Activated T-helper 9 cell treated with anti-CD3 and anti-CD28 coated beads, Interleukin-2, amount 50 U/mL, for 16 hours (primary cell): ENCODE data around the gene PDE11A.

Source experiments
- DNase-seq: peaks from one replicate; pipeline ENCODE4 v3.0.0-alpha.2; 2020; ENCODE audit warnings: low read depth

Gene PDE11A

DNA sequence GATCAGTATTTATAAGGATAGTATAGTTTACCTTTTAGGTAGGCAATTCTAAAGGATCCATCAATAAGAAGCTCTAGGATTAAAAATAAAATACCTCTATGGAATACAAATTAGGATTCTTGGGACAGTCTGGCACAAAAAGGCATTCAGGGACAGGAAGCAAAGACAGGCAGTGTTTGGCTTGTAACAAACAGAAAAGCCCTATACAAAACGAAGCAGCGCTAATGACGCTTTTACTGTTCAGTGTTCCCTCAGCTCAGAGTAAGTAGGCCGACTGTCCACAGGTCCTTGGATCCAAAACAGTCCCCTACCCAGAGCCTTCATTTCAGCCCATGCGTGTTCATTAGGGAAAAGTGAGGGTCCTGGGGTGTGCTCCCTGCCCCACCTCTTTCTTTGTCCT is 443.7 kb downstream of the PDE11A start:
- no peak for DNase-seq

DNA sequence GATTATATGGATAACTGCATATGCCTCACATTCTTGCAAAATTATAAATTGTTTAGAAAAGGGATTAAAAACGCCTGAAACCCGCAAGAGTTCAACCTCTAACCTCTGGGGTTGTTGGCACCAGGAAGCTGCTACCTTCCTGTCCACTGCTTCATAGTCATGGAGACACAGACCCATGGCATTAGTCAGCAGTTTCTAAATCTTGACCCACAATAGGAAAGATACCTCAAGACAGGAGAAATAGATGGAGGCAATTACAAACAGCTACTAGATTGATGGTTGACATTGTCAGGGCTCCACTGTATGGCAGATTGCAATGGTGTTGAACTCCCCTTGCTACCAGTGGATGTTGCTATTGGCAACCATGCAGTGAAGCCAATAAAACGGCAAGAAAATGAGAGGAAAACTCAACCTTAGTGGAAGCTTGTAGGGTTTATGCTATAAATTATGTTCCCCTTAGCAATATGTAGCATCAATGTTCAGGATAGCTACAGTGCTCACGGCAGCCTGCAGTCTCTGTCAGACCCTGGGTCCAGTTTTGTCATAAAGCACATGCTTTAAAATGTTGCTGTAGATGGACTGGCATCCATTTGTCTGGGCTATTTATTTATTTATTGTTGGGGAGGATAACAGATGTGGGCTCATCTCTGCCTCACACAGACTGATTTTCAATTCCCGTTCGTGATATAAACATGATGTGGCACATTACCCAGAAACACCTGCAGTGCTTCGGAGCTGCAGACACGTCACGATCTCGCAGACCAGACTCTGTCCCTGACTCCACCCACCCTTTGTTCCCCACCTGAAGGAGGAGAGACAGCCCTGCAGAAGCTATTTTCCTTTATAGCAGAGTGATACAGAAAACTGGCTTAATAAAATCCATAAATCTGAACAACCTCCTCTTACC is 446.6 kb downstream of the PDE11A start:
- no peak for DNase-seq

DNA sequence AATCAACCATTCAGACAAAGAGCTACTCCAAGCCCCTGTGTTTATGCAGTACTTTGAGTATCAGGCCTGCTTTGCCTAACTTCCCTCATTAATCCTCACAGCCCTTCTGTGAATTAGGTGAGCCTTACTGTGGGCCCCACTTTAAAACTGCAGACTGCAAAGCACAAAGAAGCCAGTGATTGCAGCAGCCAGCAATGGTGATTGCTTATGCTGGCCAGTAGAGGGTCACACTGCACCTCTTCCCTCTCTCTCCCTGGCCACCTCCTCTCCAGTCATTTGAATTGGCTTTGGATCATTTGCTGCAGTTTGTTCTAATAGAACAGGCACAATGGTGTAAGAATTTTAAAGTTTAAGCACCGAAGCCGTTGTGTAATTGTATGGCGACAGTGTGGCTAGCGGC is 450.1 kb downstream of the PDE11A start:
- DNase-seq: no peak

DNA sequence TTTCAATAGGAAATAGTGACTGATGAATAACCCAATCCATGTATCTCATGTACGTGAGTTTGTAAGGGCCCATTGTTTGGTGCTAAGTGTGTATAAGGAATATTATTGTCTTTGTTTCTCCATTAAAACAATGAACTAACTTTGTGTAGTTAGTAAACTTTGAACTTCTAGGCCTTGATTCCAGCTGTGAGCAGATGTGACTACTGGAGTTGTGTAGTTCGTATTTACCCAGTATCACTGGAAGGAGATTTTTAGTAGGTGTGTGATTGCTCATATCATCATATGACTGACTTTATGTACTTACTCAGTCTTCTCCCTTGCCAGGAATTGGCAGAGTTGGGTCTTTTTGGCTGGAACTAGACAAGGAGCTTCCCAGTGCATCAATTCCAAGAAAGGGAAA is 452.6 kb downstream of the PDE11A start:
- DNase-seq: no peak

DNA sequence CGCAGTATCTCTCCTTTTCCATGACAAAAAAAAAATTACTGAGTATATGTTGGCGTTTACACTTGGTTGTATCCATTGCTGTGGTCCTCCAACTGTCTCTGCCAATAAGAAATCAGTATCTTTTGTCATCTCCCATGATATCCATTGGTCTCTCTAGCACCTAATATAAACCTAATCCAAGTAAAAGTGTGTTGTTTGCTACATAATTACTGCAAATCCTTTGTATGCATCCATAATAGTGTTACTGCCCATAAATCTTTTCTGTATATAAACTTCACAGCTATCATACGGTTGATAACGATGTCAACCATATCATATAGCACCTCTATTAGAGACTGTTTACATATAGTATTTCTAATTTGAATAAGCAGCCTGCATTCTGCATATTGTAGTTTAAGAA is 453.1 kb downstream of the PDE11A start:
- no peak for DNase-seq

DNA sequence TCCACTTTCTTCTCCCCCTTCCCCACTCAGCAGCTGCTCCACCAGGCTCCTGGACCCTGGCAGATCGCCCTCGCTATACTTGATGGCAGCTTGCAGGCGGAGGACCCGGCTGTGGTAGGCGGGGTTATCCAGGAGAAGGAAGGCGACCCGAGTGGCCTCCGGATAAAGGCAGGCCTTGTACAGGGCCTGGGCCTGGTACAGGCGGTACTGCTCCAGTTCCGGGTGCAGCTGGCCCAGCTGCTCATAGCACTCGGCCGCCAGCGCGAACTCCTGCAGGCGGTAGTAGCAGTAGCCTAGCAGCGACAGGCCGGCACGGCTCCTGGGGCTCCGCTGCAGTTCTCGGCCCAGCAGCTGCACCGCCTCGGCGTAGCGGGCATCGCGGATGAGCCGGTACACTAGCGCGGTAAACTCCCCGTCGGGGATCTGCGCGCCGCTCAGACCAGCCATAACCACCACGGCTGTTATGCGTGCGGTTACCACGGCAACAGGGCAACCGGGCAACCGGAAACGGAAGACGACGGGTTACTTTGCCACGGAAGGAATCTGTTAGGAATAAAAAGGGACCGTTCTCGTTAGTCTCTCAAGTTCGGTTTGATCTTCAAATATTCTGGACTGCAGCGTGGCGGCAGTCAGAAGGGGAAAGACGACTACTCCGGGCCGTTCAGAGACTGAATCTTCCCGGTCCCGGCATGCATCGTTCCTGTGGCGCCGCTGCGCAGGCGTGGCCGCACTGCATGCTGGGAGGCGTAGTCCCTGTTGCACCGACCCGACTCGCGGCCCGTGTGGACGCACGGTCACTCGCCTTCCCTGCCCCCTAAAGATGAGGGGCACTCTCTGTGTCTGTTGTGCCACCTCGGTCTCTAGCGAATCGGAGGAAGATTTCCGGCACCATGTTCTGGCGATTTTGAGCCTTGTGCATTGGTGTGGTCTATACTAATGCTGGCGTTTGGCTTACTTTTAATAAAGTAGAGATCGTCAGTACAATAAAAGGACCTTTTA is 454.0 kb downstream of the PDE11A start:
- DNase-seq: peak; percentile 79

DNA sequence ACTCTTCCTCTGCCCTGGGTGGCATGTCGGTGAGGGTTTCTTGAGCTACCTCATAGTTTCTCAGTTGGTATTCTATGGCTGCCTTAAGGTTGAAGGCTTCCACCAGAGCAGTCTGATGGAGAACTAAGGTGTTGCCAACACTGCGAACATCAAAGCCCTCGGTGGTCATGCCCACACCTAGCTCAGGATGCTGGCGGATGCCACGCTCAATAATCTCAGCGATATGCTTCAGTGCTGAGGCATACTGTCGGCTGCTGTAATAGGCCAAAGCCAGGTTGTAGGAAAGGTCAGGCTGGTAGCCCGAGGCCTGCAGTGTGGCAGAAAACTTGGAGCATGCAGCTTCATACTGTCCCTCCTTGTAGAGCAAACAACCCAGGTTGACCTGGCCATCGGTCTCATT is 454.7 kb downstream of the PDE11A start:
- DNase-seq: no peak

DNA sequence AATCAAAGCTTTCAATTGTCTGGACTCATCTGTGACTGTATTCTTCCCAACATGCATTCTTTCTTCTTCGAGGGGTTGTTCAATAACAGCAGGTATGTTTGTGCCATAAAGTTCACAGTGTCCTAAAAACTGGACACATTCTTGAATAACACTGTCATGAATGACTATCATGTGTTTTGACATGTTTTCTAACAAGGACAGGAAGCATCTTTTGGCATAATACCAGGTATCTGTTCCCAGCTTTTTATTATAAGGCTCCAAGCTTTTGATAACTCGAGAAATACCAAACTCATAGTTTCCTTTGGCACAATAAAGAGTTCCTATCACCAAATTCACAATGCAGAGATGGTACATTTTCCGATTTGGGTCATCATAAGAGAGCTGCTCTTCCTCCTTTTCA is 455.8 kb downstream of the PDE11A start:
- DNase-seq: no peak

DNA sequence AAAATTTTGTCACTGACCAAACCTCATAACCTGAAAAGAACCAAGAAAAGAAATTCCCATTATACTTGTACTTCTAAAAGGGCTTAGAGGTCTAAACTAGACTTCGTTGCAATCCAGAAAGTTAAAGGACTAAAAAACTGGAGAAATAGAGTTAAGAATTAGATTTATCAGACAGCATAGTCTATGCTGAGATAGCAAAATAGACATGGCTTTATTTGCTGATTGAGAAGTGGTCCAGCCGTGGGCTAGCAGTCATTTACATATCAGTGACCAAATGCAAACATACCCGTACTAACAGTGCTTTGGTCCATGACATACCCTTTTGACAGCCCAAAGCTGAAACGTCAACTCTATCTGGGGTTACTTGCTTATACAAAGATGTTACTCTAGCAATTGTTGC is 456.5 kb downstream of the PDE11A start:
- DNase-seq: no peak

DNA sequence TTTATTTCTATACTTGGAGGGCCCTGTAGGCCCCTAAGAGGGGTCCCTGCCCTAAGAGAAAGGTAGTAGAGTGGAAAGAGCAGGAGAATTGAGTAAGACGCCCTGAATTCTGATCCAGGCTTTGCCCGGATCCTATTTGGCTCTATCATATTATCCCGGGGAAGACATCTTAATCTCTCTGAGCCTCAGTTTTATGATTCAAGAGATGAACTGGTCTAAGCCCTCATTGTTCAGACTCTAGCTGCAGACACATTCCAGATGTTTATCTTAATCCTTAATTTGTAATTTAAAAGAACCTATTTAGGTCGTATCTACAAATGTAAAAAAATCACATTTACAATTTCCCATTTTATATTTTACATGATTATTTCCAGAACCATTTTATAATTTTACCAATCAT is 459.9 kb downstream of the PDE11A start:
- no peak for DNase-seq

DNA sequence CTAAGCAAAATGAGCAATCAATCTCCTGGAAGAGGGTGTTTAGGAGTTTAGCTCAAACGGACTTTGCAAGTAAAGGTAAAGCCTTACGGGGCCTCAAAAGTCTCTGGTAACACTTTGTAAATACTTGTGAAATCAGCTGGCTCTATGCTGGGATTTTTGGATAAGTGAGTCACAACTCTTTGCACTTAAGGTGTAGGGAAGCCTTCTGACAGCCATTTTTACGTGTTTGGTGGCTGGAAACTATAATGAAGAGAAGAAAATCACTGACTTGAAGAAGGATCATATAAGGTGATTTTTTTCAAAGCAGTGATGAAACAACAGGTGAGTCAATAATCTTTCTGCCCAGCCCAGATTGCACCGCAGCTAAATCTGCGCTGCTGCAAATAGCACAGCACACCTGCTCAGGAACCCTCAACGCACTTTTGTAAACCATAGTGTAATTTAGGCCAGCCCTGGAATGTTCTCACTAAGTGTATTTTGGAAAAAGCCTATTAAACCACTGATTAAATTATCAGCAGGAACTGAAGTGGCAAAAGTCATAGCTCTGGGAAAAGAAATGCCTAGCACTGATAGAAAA is 461.2 kb downstream of the PDE11A start:
- DNase-seq: no peak

DNA sequence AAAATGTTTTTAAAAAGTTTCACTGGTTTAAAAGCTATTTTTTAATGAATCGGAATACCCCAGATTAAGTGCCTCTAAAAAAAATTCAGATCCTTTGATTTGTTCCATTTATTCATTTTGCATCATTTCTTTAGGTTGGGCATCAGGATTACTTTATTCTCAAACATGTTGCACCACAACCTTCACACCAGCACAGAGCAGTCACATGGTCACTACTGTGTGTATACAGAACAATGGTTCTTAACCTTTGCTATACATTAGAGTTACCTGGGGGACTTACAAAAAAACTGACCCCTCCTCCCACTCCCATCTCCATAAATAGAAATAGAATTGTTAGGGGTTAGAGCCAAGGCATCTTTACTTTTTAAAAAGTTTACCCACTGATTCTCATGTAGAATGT is 461.8 kb downstream of the PDE11A start:
- no peak for DNase-seq

DNA sequence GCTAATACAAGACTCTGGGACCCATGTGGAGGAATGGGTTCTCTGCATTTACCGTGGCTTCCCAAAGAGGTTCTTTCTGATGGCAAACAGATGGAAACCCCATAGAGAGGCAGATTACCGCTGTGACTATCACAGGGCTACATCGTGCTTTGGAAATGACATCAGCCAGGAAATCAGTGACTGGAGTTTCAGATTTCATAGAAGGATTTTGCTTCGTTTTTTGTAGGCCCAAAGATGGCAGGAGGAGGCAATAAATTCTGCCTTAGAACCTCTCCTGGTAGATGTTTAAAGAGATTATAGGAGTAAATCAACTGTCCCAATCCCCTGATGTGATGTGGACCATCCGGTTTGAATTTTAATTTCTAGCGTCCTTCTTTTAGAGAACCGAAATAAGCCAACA is 465.9 kb downstream of the PDE11A start:
- no peak for DNase-seq

DNA sequence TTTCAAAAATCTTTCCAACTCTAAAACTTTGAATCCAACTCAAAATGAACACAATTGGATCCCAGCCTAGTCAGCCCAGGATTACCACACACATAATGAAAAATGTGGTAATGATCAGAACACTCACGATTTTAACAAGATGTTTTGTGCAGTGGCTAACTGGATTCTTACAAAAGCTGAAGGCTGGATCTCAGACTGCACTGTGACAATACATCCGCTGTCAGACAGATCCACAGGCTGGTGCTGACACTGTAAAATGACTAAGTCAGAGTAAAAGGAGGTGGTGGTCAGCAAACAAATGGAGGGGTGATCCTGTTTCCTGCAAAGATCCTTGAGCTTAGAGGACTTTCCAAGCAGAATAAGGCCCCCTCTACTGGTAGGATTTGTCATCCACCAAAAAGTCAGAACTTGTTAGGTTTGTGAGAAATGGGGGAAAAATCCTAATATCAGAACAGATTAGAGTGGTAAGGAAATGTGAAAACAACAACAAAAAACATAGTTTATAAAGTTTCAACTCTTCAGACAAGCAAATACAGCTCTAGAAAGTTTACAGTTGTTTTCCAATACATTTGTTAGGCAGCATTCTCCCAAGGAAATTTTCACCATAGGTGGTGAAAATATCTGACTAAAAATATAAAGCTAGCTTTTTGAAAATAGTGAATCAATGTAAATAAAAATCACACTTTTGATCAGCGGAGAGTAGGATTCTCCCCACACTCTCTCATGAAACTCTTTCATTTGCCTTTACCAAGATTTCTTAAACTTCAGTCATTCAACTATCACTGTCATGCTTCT is 468.1 kb downstream of the PDE11A start:
- no peak for DNase-seq

DNA sequence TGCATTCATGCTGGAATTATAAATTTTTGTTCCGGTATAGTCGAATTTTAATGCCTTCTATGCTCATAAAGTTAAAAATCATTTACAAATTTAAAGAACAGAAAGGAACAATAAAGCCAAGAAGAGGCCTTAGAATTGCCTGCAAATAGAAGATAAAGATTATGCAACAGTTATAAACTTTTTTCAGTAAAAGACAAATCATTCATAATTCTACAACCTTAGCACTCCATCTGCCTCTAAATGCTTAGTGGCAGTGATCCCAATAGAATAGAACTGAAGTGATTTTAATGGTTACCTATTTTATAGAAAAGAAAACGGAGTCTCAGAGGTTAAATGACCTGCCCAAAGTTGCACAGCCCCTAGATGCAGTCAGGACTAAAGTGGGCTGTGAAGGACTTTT is 468.8 kb downstream of the PDE11A start:
- DNase-seq: no peak

DNA sequence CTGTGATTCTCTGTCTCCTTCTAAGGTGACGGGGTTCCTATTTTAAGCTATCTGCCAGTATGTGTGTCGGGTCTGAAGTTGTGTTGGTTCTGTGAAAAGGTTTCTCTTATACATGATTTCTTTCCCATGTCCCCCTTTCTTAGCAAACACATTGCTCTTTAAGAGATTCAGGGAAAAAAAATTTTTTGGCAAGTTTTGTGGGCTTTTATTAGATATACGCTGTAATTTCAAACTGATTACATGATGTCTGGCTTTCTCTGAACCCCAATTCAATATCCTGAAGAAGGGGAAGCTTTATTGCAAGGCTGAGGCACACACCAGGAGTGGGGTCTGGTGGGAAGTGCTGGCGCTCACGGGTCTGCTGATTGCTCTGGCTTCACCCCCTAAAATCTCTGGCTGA is 469.4 kb downstream of the PDE11A start:
- no peak for DNase-seq

DNA sequence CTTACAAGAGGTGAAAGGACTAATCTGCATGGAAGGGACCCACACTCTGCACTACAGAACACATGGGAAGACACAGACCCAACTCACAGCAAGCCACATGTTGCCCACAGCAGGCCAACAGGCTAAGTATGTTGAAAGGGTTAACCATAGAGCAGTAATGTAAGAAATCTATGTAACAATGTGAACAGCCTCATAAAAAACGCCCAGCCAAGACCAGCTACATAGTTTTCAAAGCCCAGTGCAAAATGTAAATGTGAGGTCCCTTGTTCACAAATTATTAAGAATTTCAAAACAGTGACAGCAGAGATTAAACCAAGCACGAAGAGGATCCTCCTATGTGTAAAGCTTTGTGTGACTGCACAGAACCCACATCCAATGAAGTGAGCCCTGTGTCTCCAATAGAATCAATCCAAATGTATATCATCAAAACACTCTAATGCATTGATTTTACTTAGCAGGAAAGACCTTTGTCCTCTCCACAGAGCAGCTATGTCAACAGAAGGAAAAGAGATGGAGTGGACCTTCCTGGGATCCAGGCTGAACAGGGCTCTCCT is 469.9 kb downstream of the PDE11A start:
- DNase-seq: no peak

DNA sequence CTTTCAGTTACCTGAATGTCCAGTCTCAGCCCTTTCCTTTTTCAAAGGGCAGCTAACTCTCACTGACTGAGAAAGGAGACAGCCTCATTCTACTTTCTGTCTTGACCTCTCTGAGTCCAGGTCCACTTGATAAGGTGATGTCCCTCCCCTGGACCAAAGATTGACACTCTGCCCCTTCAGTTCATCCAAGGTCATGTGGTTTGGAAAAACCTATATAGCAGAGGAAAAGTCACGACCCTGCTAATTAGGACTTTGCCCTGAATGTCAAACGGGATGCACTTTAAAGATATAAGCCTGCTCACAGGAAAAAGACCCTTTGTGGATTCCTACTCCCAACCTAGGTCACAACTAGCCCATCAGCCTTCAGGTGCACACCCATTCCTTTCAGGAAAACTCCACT is 471.7 kb downstream of the PDE11A start:
- no peak for DNase-seq

DNA sequence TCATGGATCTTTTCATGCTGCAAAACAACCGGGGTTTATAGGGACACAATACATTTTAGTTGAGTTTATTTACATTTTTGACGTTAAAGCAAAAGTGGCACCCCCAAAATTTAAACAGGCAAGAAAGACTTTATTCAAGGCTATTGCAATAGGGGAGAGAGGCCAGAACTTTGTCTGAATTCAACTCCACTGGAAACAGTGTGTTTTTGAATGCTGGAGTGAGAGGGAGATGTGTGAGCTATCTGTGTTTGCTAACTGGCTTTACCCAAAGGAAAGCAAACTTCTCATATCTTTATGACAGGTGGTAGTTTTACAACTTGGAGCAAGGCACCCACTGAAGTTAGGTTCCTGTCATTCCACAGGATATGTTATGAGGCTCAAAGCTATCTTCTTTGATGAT is 472.6 kb downstream of the PDE11A start:
- no peak for DNase-seq

DNA sequence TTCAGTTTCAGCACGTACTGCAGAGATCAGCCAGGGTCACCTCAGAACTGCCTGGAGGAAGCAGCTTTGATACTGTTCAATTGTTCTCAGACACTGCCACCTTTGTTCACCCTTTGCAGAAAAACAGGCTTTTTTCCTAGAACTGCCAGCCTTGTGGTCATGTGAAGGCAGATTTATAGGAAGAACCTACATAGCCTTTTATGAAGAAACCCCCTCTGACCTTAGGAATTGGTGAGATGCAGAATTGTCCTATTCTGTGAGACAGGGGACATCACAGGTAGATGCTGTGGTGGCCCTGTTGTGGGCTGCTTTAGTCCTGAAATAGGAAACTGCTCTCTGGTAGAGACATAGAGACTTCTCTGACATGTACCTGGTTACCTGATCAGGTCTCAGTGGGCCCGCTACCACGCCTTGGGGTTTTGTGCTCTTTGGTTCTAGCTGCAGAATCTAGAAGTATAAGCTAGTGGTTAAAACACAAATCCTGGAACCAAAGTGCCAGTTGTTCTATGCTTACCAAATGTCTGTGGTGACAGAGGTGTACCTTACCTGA is 473.4 kb downstream of the PDE11A start:
- DNase-seq: no peak
